ENCODE measurements around the gene SSC5D.

GRCh38 chr19:55552620-55553019 lies 64.4 kb downstream of the SSC5D start:
- TF ChIP-seq CTCF (IDR thresholded peaks at IDR 0.05) (no peak), POLR2A (IDR thresholded peaks at IDR 0.05) (no peak)
